CD1c-positive myeloid dendritic cell (primary cell): ENCODE data around the gene CPT2.

Experiments
- DNase-seq: peaks from one replicate; pipeline ENCODE4 v3.0.0-alpha.2; 2016; ENCODE audit errors: extremely low spot score

The CPT2 gene

GRCh38 chr1:53196485-53197290 lies at the start of gene CPT2:
CPT2 (plus strand) TSS chr1:53196824; CDS start chr1:53196944, 120 bp downstream.
- peak; percentile 97 for DNase-seq

GRCh38 chr1:53147174-53147573 lies 49.5 kb upstream of the CPT2 start:
- no peak for DNase-seq

- DNase-seq = no peak
These were observed 48.5 kb upstream of the CPT2 start for GRCh38 chr1:53148123-53148522.

- no peak for DNase-seq
These were observed 42.9 kb upstream of the CPT2 start for GRCh38 chr1:53153752-53154151.

- no peak for DNase-seq
These were observed 41.7 kb upstream of the CPT2 start for GRCh38 chr1:53154859-53155438.

- DNase-seq = no peak
These were observed 41.1 kb upstream of the CPT2 start for GRCh38 chr1:53155534-53155933.

GRCh38 chr1:53155945-53156344 lies 40.7 kb upstream of the CPT2 start:
- DNase-seq = no peak

- no peak for DNase-seq
These were observed 39.8 kb upstream of the CPT2 start for GRCh38 chr1:53156783-53157182.

GRCh38 chr1:53158900-53159299 lies 37.7 kb upstream of the CPT2 start:
- DNase-seq = no peak

- no peak for DNase-seq
These were observed 35.7 kb upstream of the CPT2 start for GRCh38 chr1:53160924-53161378.

- no peak for DNase-seq
These were observed 34.0 kb upstream of the CPT2 start for GRCh38 chr1:53162621-53163020.

- no peak for DNase-seq
These were observed 33.3 kb upstream of the CPT2 start for GRCh38 chr1:53163291-53163768.

- no peak for DNase-seq
These were observed 31.1 kb upstream of the CPT2 start for GRCh38 chr1:53165408-53165961.

GRCh38 chr1:53166366-53166765 lies 30.3 kb upstream of the CPT2 start:
- no peak for DNase-seq

GRCh38 chr1:53166912-53167311 lies 29.7 kb upstream of the CPT2 start:
- DNase-seq = no peak

- no peak for DNase-seq
These were observed 24.0 kb upstream of the CPT2 start for GRCh38 chr1:53172426-53173128.

GRCh38 chr1:53174971-53175913 lies 21.4 kb upstream of the CPT2 start:
- no peak for DNase-seq

GRCh38 chr1:53176452-53177208 lies 20.0 kb upstream of the CPT2 start:
- no peak for DNase-seq

- no peak for DNase-seq
These were observed 16.4 kb upstream of the CPT2 start for GRCh38 chr1:53180226-53180625.

GRCh38 chr1:53180951-53181350 lies 15.7 kb upstream of the CPT2 start:
- no peak for DNase-seq
